ENCODE data around the gene IL24.

Gene IL24

GRCh38 chr1:206926286-206926685 is 29.0 kb downstream of the IL24 start:
- no peak for DNase-seq (ENCODE audit: low spot score)
- in situ Hi-C loops (cut with MboI; ENCODE audit: low pct_unique_long_range_greater_than_20kb, low sequenced_read_pairs, unreplicated experiment) = no loop called here

GRCh38 chr1:206929524-206929923 is 32.3 kb downstream of the IL24 start:
- DNase-seq (ENCODE audit: low spot score) = no peak
- TF ChIP-seq CTCF (IDR thresholded peaks at IDR 0.05; ENCODE audit: extremely low read depth, insufficient read depth, missing control alignments) = peak; percentile 27
- in situ Hi-C loops (cut with MboI; ENCODE audit: low pct_unique_long_range_greater_than_20kb, low sequenced_read_pairs, unreplicated experiment) = no loop called here

More at GRCh38 chr1:206926286-206926685, 29.0 kb downstream of the IL24 start:
- TF ChIP-seq CTCF (IDR thresholded peaks at IDR 0.05; ENCODE audit: extremely low read depth, insufficient read depth, missing control alignments) = no peak

GRCh38 chr1:206930210-206930798 is 33.1 kb downstream of the IL24 start:
- in situ Hi-C loops (cut with MboI; ENCODE audit: low pct_unique_long_range_greater_than_20kb, low sequenced_read_pairs, unreplicated experiment) = no loop called here
- TF ChIP-seq CTCF (IDR thresholded peaks at IDR 0.05; ENCODE audit: extremely low read depth, insufficient read depth, missing control alignments) = no peak
- peak; percentile 81 for DNase-seq (ENCODE audit: low spot score)

GRCh38 chr1:206931709-206932108 is 34.5 kb downstream of the IL24 start:
- in situ Hi-C loops (cut with MboI; ENCODE audit: low pct_unique_long_range_greater_than_20kb, low sequenced_read_pairs, unreplicated experiment) = no loop called here
- DNase-seq (ENCODE audit: low spot score) = no peak
- TF ChIP-seq CTCF (IDR thresholded peaks at IDR 0.05; ENCODE audit: extremely low read depth, insufficient read depth, missing control alignments) = peak; percentile 4

- in situ Hi-C loops (cut with MboI; ENCODE audit: low pct_unique_long_range_greater_than_20kb, low sequenced_read_pairs, unreplicated experiment) = no loop called here
- no peak for DNase-seq (ENCODE audit: low spot score)
Observed at GRCh38 chr1:206932177-206932576, 34.9 kb downstream of the IL24 start.

GRCh38 chr1:206933333-206933945 is 36.2 kb downstream of the IL24 start:
- TF ChIP-seq CTCF (IDR thresholded peaks at IDR 0.05; ENCODE audit: extremely low read depth, insufficient read depth, missing control alignments) = peak; percentile 91
- in situ Hi-C loops (cut with MboI; ENCODE audit: low pct_unique_long_range_greater_than_20kb, low sequenced_read_pairs, unreplicated experiment) = no loop called here

More at GRCh38 chr1:206932177-206932576, 34.9 kb downstream of the IL24 start:
- no peak for TF ChIP-seq CTCF (IDR thresholded peaks at IDR 0.05; ENCODE audit: extremely low read depth, insufficient read depth, missing control alignments)

More at GRCh38 chr1:206933333-206933945, 36.2 kb downstream of the IL24 start:
- peak; percentile 70 for DNase-seq (ENCODE audit: low spot score)
